GM20431 (cell line): ENCODE data around the gene UQCRC1.

Source experiments
- in situ Hi-C: fragments of 300-500 bp; cut with MseI, MboI; formaldehyde crosslinking; loops from one replicate; pipeline ENCODE4 v1.15.0; 2020; ENCODE audit warnings: low sequenced_read_pairs; ENCODE audit not compliant: unreplicated experiment

Gene UQCRC1

GRCh38 chr3:48609088-48610005 is at the start of gene UQCRC1:
UQCRC1 (minus strand) TSS chr3:48609646; CDS start chr3:48609620, 26 bp downstream.
- in situ Hi-C loops, result no loop called here

- in situ Hi-C loops, result no loop called here
Observed at GRCh38 chr3:48656841-48657281, 47.4 kb upstream of the UQCRC1 start.

- in situ Hi-C loops, result no loop called here
Observed at GRCh38 chr3:48656061-48656840, 46.8 kb upstream of the UQCRC1 start.

- in situ Hi-C loops, result no loop called here
Observed at GRCh38 chr3:48655606-48656005, 46.2 kb upstream of the UQCRC1 start.

GRCh38 chr3:48655063-48655462 is 45.6 kb upstream of the UQCRC1 start:
- in situ Hi-C loops, result no loop called here

- in situ Hi-C loops, result no loop called here
Observed at GRCh38 chr3:48652923-48653715, 43.7 kb upstream of the UQCRC1 start.

- in situ Hi-C loops, result no loop called here
Observed at GRCh38 chr3:48651771-48652170, 42.3 kb upstream of the UQCRC1 start.

GRCh38 chr3:48650723-48651122 is 41.3 kb upstream of the UQCRC1 start:
- in situ Hi-C loops, result no loop called here

- in situ Hi-C loops, result no loop called here
Observed at GRCh38 chr3:48648188-48648850, 38.9 kb upstream of the UQCRC1 start.

GRCh38 chr3:48647714-48648113 is 38.3 kb upstream of the UQCRC1 start:
- in situ Hi-C loops, result no loop called here

- in situ Hi-C loops, result no loop called here
Observed at GRCh38 chr3:48644898-48645760, 35.7 kb upstream of the UQCRC1 start.

GRCh38 chr3:48642605-48643004 is 33.2 kb upstream of the UQCRC1 start:
- in situ Hi-C loops, result no loop called here

- in situ Hi-C loops, result no loop called here
Observed at GRCh38 chr3:48641396-48641795, 31.9 kb upstream of the UQCRC1 start.

GRCh38 chr3:48639944-48640606 is 30.6 kb upstream of the UQCRC1 start:
- in situ Hi-C loops, result no loop called here

GRCh38 chr3:48637305-48637704 is 27.9 kb upstream of the UQCRC1 start:
- in situ Hi-C loops, result no loop called here

GRCh38 chr3:48636149-48636655 is 26.8 kb upstream of the UQCRC1 start:
- in situ Hi-C loops, result no loop called here

- in situ Hi-C loops, result no loop called here
Observed at GRCh38 chr3:48635222-48636021, 26.0 kb upstream of the UQCRC1 start, which contains the start of gene SLC26A6. SLC26A6 (minus strand) TSS chr3:48635461; CDS start chr3:48635393, 68 bp downstream.
